Keratinocyte (primary cell): ENCODE data around the gene PTRH1. TPM values are rescaled to one million over a fixed set of nuclear protein-coding genes. Genes with fewer than 3 reads are reported as not detected.

Experiments
- DNase-seq: peaks from one replicate; pipeline ENCODE4 v3.0.0-alpha.2; 2011; ENCODE audit warnings: low read depth, missing footprints, low spot score
- FAIRE-seq: peaks from 2 replicates; lab custom pipeline; 2011; peaks lifted over from hg19 to GRCh38; lab: Jason Lieb, UNC
- H2AFZ ChIP-seq: 2 replicates; pipeline ENCODE4 v1.6.0; 2012; ENCODE audit warnings: low read length, control low read depth, inconsistent platforms; ENCODE audit not compliant: control insufficient read depth
- H3K27ac ChIP-seq: 2 replicates; pipeline ENCODE4 v1.5.1; 2011; ENCODE audit warnings: low read length; ENCODE audit not compliant: control insufficient read depth, insufficient read depth
- H3K27me3 ChIP-seq: 3 replicates; pipeline ENCODE4 v1.6.0; 2011; ENCODE audit warnings: low read length; ENCODE audit not compliant: control insufficient read depth, insufficient read depth; ENCODE audit errors: extremely low read depth
- H3K36me3 ChIP-seq, 2 experiments: 2 replicates in 1 of 2; 3 replicates in 1 of 2; pipeline ENCODE4 v1.5.1; 2011; ENCODE audit warnings: low read length in 2 of 2, mild to moderate bottlenecking in 1 of 2; ENCODE audit not compliant: control insufficient read depth in 2 of 2, insufficient read depth in 2 of 2; ENCODE audit errors: extremely low read depth in 1 of 2
- H3K4me1 ChIP-seq: 3 replicates; pipeline ENCODE4 v1.5.1; 2011; ENCODE audit warnings: low read length; ENCODE audit not compliant: control insufficient read depth, insufficient read depth; ENCODE audit errors: extremely low read depth
- H3K4me2 ChIP-seq: 3 replicates; pipeline ENCODE4 v1.6.0; 2011; ENCODE audit warnings: low read depth, low read length; ENCODE audit not compliant: control insufficient read depth, insufficient read depth; ENCODE audit errors: extremely low read depth
- H3K4me3 ChIP-seq, 3 experiments: fragments of 200-600 bp in 1 of 3; sonication (generic) in 1 of 3; 2 replicates in 2 of 3; 3 replicates in 1 of 3; pipeline ENCODE4 v1.5.1; 2011 to 2016; ENCODE audit warnings: low read length in 3 of 3, mild to moderate bottlenecking in 3 of 3, control low read depth in 2 of 3, inconsistent platforms in 1 of 3, low read depth in 1 of 3, mixed read lengths in 1 of 3, mixed run types in 1 of 3, moderate library complexity in 1 of 3; ENCODE audit not compliant: control insufficient read depth in 2 of 3, insufficient read depth in 2 of 3; ENCODE audit errors: extremely low read depth in 1 of 3
- H3K79me2 ChIP-seq: 2 replicates; pipeline ENCODE4 v1.6.0; 2012; ENCODE audit warnings: low read length; ENCODE audit not compliant: control insufficient read depth, insufficient read depth
- H3K9ac ChIP-seq: 3 replicates; pipeline ENCODE4 v1.6.0; 2011; ENCODE audit warnings: low read length; ENCODE audit not compliant: control insufficient read depth, insufficient read depth; ENCODE audit errors: extremely low read depth
- H3K9me1 ChIP-seq: 3 replicates; pipeline ENCODE4 v1.6.0; 2011; ENCODE audit warnings: low read length; ENCODE audit not compliant: control insufficient read depth, insufficient read depth; ENCODE audit errors: extremely low read depth
- H3K9me3 ChIP-seq: 2 replicates; pipeline ENCODE4 v1.5.1; 2012; ENCODE audit warnings: low read depth, low read length; ENCODE audit not compliant: control insufficient read depth
- H4K20me1 ChIP-seq: 3 replicates; pipeline ENCODE4 v1.6.0; 2011; ENCODE audit warnings: low read length; ENCODE audit not compliant: control insufficient read depth, insufficient read depth; ENCODE audit errors: extremely low read depth
- CTCF ChIP-seq, 3 experiments: IDR thresholded peaks in 1 of 3; conservative IDR thresholded peaks in 1 of 3; optimal IDR thresholded peaks in 1 of 3; 2 replicates in 2 of 3; 3 replicates in 1 of 3; pipeline versions ENCODE3 to v1.5.1; 2011; ENCODE audit warnings: low read length in 3 of 3, mild to moderate bottlenecking in 3 of 3, moderate library complexity in 2 of 3, control low read depth in 1 of 3, inconsistent platforms in 1 of 3; ENCODE audit not compliant: insufficient read depth in 2 of 3; ENCODE audit errors: extremely low read depth in 1 of 3
- EZH2 ChIP-seq: IDR thresholded peaks from one replicate; pipeline ENCODE4 v1.6.1; 2012; ENCODE audit warnings: inconsistent platforms, mild to moderate bottlenecking, low read length, moderate library complexity
- dilution Hi-C: fragments of 300-500 bp; cut with MboI; formaldehyde crosslinking; loops from one replicate; pipeline ENCODE4 v1.7.0; 2020; ENCODE audit warnings: low sequenced_read_pairs; ENCODE audit not compliant: extremely low pct_ligation_motif_present
- polyA plus RNA-seq, 5 experiments: library from polyadenylated mRNA; depleted of rRNA in 3 of 5; stranded (reverse) in 3 of 5; stranded (forward) in 1 of 5; unstranded in 1 of 5; fragments of >200 nt; gene quantifications; 1 replicate in 1 of 5; 2 replicates in 3 of 5; 3 replicates in 1 of 5; pipeline versions ENCODE4 v1.2.1 to v1.2.3, GENCODE V29; 2011 to 2012; ENCODE audit warnings: missing spikeins in 2 of 5, low read depth in 1 of 5, low replicate concordance in 1 of 5

The PTRH1 gene
- polyA plus RNA-seq, 1 donor (not counting 4 experiments of a cell fraction or from before 2014, with no cell fraction given), result 14.3 TPM

GRCh38 chr9:127733614-127734013 lies 18.2 kb upstream of the PTRH1 start:
- DNase-seq (no peak), FAIRE-seq (no peak)
- Histone ChIP-seq H3K79me2 (no peaks in the 10 kb centered on the region), H3K27me3 (no peaks in the 10 kb centered on the region), H2AFZ (no peak overlapping the region), H3K9me1 (no peaks in the 10 kb centered on the region), H3K9me3 (no peaks in the 10 kb centered on the region), H3K4me1 (peaks cover 10% of the 10 kb centered on the region), H4K20me1 (no peaks in the 10 kb centered on the region), H3K4me2 (no peak overlapping the region), H3K4me3 (no peak overlapping the region), H3K9ac (no peak overlapping the region), H3K36me3 (peaks cover 0 to 3% of the 10 kb centered on the region in 2 experiments), H3K27ac (no peak overlapping the region)
- dilution Hi-C loops, result no loop called here
- TF ChIP-seq EZH2 (no peak), CTCF (optimal IDR thresholded peaks at IDR 0.05 in 1 of 3, IDR thresholded peaks at IDR 0.05 in 1 of 3, conservative IDR thresholded peaks at IDR 0.05 in 1 of 3; ENCODE audit: extremely low read depth in 1 of 3, insufficient read depth in 2 of 3, low read length in 3 of 3) (no peak)

- H3K36me3 ChIP-seq, result peaks cover 0 to 3% of the 10 kb centered on the region in 2 experiments
- no peaks in the 10 kb centered on the region for H4K20me1 ChIP-seq
- FAIRE-seq (no peak), DNase-seq (no peak)
- no peaks in the 10 kb centered on the region for H3K9me3 ChIP-seq
- H3K9me1 ChIP-seq, result no peaks in the 10 kb centered on the region
- H2AFZ ChIP-seq, result no peak overlapping the region
- no peak overlapping the region for H3K4me2 ChIP-seq
- dilution Hi-C loops, result no loop called here
- no peaks in the 10 kb centered on the region for H3K27me3 ChIP-seq
- no peak overlapping the region for H3K9ac ChIP-seq
- peaks cover 10% of the 10 kb centered on the region for H3K4me1 ChIP-seq
- H3K4me3 ChIP-seq, result no peak overlapping the region
- TF ChIP-seq CTCF (optimal IDR thresholded peaks at IDR 0.05 in 1 of 3, IDR thresholded peaks at IDR 0.05 in 1 of 3, conservative IDR thresholded peaks at IDR 0.05 in 1 of 3; ENCODE audit: extremely low read depth in 1 of 3, insufficient read depth in 2 of 3, low read length in 3 of 3) (no peak), EZH2 (no peak)
- H3K27ac ChIP-seq, result no peak overlapping the region
- H3K79me2 ChIP-seq, result no peaks in the 10 kb centered on the region
Measured at GRCh38 chr9:127732444-127732843, 17.0 kb upstream of the PTRH1 start.
